Smooth muscle cell (in vitro differentiated cells): ENCODE data around the gene GALNT16. TPM values are rescaled to one million over a fixed set of nuclear protein-coding genes. Genes with fewer than 3 reads are reported as not detected.

Source experiments
- DNase-seq: peaks from one replicate; lab custom pipeline; 2025; ENCODE audit not compliant: unreplicated experiment; lab: John Stamatoyannopoulos, UW
- H2AFZ ChIP-seq: fragments of 200-600 bp; sonication (generic); 2 replicates; pipeline ENCODE4 v1.6.0; 2016; ENCODE audit warnings: antibody characterized with exemption, low read depth, mild to moderate bottlenecking
- H3F3A ChIP-seq: fragments of 200-600 bp; sonication (generic); 2 replicates; pipeline ENCODE4 v1.6.0; 2017; ENCODE audit warnings: antibody characterized with exemption, low read depth
- H3K27ac ChIP-seq: fragments of 200-600 bp; sonication (generic); 2 replicates; pipeline ENCODE4 v1.5.1; 2016; ENCODE audit warnings: low read depth, mild to moderate bottlenecking
- H3K27me3 ChIP-seq: fragments of 200-600 bp; sonication (generic); 2 replicates; pipeline ENCODE4 v1.6.1; 2016; ENCODE audit warnings: low read depth, mild to moderate bottlenecking
- H3K36me3 ChIP-seq: fragments of 200-600 bp; sonication (generic); 2 replicates; pipeline ENCODE4 v1.5.1; 2016; ENCODE audit warnings: low read depth
- H3K4me1 ChIP-seq: fragments of 200-600 bp; sonication (generic); 2 replicates; pipeline ENCODE4 v1.5.1; 2016; ENCODE audit warnings: low read depth
- H3K4me2 ChIP-seq: fragments of 200-600 bp; sonication (generic); 2 replicates; pipeline ENCODE4 v1.6.0; 2016; ENCODE audit warnings: mild to moderate bottlenecking
- H3K4me3 ChIP-seq: fragments of 200-600 bp; sonication (generic); 2 replicates; pipeline ENCODE4 v1.5.1; 2016; ENCODE audit warnings: mild to moderate bottlenecking
- H3K79me2 ChIP-seq: fragments of 200-600 bp; sonication (generic); 2 replicates; pipeline ENCODE4 v1.6.0; 2016; ENCODE audit warnings: low read depth, mild to moderate bottlenecking
- H3K9ac ChIP-seq: fragments of 200-600 bp; sonication (generic); 2 replicates; pipeline ENCODE4 v1.6.0; 2016; ENCODE audit warnings: low read depth
- H3K9me3 ChIP-seq: fragments of 200-600 bp; sonication (generic); replicated peaks from 2 replicates; pipeline ENCODE4 v1.5.1; 2016; ENCODE audit warnings: low read depth
- H4K20me1 ChIP-seq: fragments of 200-600 bp; sonication (generic); 2 replicates; pipeline ENCODE4 v1.6.0; 2016; ENCODE audit warnings: low read depth
- WGBS: methylation state at CpG from one replicate; pipeline ENCODE4 v1.1.7; 2016; ENCODE audit warnings: low lambda C conversion rate; 5-methylcytosine and 5-hydroxymethylcytosine counted together
- polyA plus RNA-seq: library from polyadenylated mRNA; unstranded; fragments of >200 nt; fragmentation: Nextera tagmentation; extraction: Ambion mirVana; gene quantifications from 2 replicates; pipeline ENCODE4 v1.2.1, GENCODE V29; 2016
- total RNA-seq: library from RNA; depleted of rRNA; stranded (reverse); fragments of >200 nt; gene quantifications from 2 replicates; pipeline ENCODE4 v1.2.3, GENCODE V29; 2014
- TF ChIP-seq, protein P1 (sequence below): fragments of 200-600 bp; sonication (generic); IDR thresholded peaks from 2 replicates; pipeline ENCODE4 v1.5.1; 2017; ENCODE audit warnings: borderline replicate concordance, mild to moderate bottlenecking, antibody characterized with exemption; ENCODE audit not compliant: insufficient read depth, poor library complexity, severe bottlenecking

The GALNT16 gene
- total and polyA plus RNA-seq, 2 experiments from 2014 or later: 0.54 to 4.7 TPM

DNA sequence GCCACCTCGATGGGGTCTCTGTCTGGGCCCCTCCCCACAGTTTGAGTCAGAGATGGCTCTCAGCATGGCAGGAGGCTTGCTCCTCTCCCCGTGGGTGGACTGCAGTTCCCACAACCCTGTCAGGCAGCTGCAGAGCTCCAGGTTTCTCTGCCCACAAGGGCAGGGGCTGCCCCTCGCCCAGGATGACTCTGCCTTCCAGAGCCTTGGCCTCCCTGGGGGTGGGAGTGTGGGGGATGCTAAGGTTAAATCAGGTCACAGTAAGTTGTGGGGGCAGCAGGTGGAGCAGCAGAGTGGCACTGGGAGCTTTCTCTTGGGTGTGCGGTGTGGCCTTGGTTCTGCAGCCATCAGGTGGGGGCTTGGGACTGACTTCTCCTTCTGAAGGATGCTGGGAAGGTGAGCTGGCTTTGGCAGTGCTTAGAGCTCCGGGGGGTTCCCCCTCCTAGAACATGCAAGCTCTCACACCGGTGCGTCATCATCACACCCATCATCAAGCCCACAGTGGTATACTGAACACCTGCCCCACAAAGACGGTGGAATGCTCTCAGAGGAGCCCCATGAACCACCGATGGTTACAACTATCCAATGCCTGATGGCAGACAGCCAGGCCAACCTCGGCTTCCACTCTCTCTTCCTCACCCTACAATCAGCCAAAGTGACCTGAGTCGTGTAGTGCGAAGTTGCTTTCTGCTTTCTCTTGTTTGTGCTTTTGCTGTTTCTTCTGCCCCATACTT is 98.4 kb downstream of the GALNT16 start:
- Histone ChIP-seq H3K4me2 (no peak overlapping the region), H3K79me2 (no peaks in the 10 kb centered on the region), H3K4me3 (no peak overlapping the region), H3F3A (no peaks in the 10 kb centered on the region), H4K20me1 (no peaks in the 10 kb centered on the region), H2AFZ (no peak overlapping the region), H3K27me3 (peaks cover under 1% of the 10 kb centered on the region), H3K9me3 (no peaks in the 10 kb centered on the region), H3K9ac (no peak overlapping the region), H3K4me1 (no peaks in the 10 kb centered on the region), H3K36me3 (no peaks in the 10 kb centered on the region), H3K27ac (no peak overlapping the region)
- no peak for DNase-seq
- TF ChIP-seq, protein P1, sequence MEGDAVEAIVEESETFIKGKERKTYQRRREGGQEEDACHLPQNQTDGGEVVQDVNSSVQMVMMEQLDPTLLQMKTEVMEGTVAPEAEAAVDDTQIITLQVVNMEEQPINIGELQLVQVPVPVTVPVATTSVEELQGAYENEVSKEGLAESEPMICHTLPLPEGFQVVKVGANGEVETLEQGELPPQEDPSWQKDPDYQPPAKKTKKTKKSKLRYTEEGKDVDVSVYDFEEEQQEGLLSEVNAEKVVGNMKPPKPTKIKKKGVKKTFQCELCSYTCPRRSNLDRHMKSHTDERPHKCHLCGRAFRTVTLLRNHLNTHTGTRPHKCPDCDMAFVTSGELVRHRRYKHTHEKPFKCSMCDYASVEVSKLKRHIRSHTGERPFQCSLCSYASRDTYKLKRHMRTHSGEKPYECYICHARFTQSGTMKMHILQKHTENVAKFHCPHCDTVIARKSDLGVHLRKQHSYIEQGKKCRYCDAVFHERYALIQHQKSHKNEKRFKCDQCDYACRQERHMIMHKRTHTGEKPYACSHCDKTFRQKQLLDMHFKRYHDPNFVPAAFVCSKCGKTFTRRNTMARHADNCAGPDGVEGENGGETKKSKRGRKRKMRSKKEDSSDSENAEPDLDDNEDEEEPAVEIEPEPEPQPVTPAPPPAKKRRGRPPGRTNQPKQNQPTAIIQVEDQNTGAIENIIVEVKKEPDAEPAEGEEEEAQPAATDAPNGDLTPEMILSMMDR: no peak
- WGBS: 90% methylated on average over 12 of the region's 12 CpGs

DNA sequence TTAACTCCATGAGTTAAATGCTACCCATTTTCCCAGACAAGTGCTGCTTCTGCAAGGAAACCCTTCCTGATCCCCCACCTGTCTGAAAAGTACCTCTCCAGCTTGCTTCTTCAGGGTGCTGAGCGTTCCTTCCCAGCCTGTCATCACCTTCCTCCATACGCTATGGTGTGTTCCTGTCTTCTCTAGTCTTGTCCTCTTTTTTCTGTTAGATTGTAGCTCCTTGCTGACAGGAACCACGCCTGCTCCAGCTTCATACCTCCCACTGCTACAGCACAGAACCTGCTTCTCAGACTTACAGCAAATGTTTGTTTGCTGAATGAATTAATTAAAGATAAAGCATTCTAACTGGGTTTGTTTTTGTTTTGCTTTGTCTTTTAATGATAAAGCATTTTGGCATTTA is 99.0 kb downstream of the GALNT16 start:
- Histone ChIP-seq H3F3A (no peaks in the 10 kb centered on the region), H3K4me1 (no peaks in the 10 kb centered on the region), H3K27ac (no peak overlapping the region), H3K4me3 (no peak overlapping the region), H3K4me2 (no peak overlapping the region), H3K9ac (no peak overlapping the region), H3K27me3 (no peaks in the 10 kb centered on the region), H3K79me2 (no peaks in the 10 kb centered on the region), H2AFZ (no peak overlapping the region), H3K36me3 (no peaks in the 10 kb centered on the region), H3K9me3 (no peaks in the 10 kb centered on the region), H4K20me1 (no peaks in the 10 kb centered on the region)
- 97% methylated on average over 3 of the region's 3 CpGs for WGBS
- no peak for DNase-seq
- TF ChIP-seq, protein P1: no peak

DNA sequence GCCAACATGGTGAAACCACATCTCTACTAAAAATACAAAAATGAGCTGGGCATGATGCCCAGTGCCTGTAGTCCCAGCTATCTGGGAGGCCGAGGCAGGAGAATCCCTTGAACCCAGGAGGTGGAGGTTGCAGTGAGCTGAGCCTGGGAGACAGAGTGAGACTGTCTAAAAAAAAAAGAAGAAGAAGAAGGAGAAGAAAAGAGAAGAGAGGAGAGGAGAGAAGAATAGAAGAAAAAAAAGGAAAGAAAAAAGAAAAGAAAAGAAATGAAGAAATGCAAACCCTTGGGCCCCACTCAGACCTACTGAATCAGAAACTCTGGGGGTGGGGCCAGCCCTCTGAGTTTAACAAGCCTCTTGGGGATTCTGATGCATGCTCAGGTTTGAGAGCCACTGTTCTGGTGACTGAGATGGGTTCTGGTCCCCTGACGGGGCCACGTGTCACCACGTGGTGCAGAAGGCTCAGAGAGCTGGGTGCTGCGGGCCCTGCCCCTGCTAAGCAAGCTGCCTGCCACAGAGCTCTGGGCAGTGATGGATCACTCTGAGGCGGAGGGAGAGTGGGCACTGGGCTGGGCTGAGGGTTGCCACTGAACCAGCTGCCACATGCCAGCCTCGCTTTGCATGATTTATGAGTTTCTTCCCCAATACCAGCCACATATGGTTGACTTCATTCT is 100.6 kb downstream of the GALNT16 start:
- Histone ChIP-seq H3K27me3 (no peaks in the 10 kb centered on the region), H3K9me3 (no peaks in the 10 kb centered on the region), H3K79me2 (no peaks in the 10 kb centered on the region), H4K20me1 (no peaks in the 10 kb centered on the region), H3K27ac (no peak overlapping the region), H3K9ac (no peak overlapping the region), H3F3A (no peaks in the 10 kb centered on the region), H3K4me3 (no peak overlapping the region), H3K36me3 (no peaks in the 10 kb centered on the region), H3K4me1 (no peaks in the 10 kb centered on the region), H2AFZ (no peak overlapping the region), H3K4me2 (no peak overlapping the region)
- 91% methylated on average over 7 of the region's 7 CpGs for WGBS
- DNase-seq: no peak
- TF ChIP-seq, protein P1: no peak
